Neural cell (in vitro differentiated cells): Measurements from ENCODE around the gene DCTN4. TPM values are rescaled to one million over a fixed set of nuclear protein-coding genes. Genes with fewer than 3 reads are reported as not detected.
A peak's percentile ranks its signal among the peaks of the same experiment; 100 is the strongest.

ENCODE experiments used
- H2AFZ ChIP-seq: fragments of 200-600, 300-800 bp; sonication (generic), shearing (Covaris generic); 2 replicates; pipeline ENCODE4 v1.6.0; 2014; ENCODE audit warnings: low read depth, mild to moderate bottlenecking, antibody characterized with exemption, low read length, moderate library complexity
- H3F3A ChIP-seq: fragments of 200-600 bp; shearing (Covaris generic); 2 replicates; pipeline ENCODE4 v1.6.1; 2016; ENCODE audit warnings: mild to moderate bottlenecking, moderate library complexity, mixed read lengths, antibody characterized with exemption, low read length; ENCODE audit not compliant: insufficient read depth, poor library complexity, severe bottlenecking
- H3K27ac ChIP-seq: fragments of 200-600, 300-800 bp; sonication (generic), shearing (Covaris generic); 2 replicates; pipeline ENCODE4 v1.5.1; 2014; ENCODE audit warnings: mild to moderate bottlenecking, low read length, moderate library complexity
- H3K27me3 ChIP-seq: fragments of 300-800, 200-600 bp; sonication (generic), shearing (Covaris generic); 2 replicates; pipeline ENCODE4 v1.6.0; 2014; ENCODE audit warnings: mild to moderate bottlenecking, low read depth, low read length, moderate library complexity; ENCODE audit not compliant: insufficient read depth
- H3K36me3 ChIP-seq: fragments of 300-800, 200-600 bp; sonication (generic), shearing (Covaris generic); 2 replicates; pipeline ENCODE4 v1.5.1; 2014; ENCODE audit warnings: mild to moderate bottlenecking, antibody characterized with exemption, low read length, moderate library complexity; ENCODE audit not compliant: insufficient read depth
- H3K4me2 ChIP-seq: fragments of 300-800, 200-600 bp; sonication (generic), shearing (Covaris generic); 2 replicates; pipeline ENCODE4 v1.6.0; 2014; ENCODE audit warnings: mild to moderate bottlenecking, low read length
- H3K4me3 ChIP-seq: fragments of 300-800, 200-600 bp; sonication (generic), shearing (Covaris generic); 2 replicates; pipeline ENCODE4 v1.5.1; 2014; ENCODE audit warnings: mild to moderate bottlenecking, low read length, moderate library complexity
- H3K79me2 ChIP-seq: fragments of 200-600 bp; shearing (Covaris generic); replicated peaks from 2 replicates; pipeline ENCODE4 v1.6.0; 2014; ENCODE audit warnings: mild to moderate bottlenecking, low read length, moderate library complexity; ENCODE audit not compliant: insufficient read depth
- H3K9ac ChIP-seq: fragments of 300-800, 200-600 bp; sonication (generic), shearing (Covaris generic); 2 replicates; pipeline ENCODE4 v1.6.1; 2016; ENCODE audit warnings: mild to moderate bottlenecking, low read length, mixed read lengths
- H3K9me2 ChIP-seq: fragments of 200-600 bp; shearing (Covaris generic); 2 replicates; pipeline ENCODE4 v1.6.1; 2016; ENCODE audit warnings: mild to moderate bottlenecking, low read length, mixed read lengths; ENCODE audit not compliant: insufficient read depth
- H3K9me3 ChIP-seq: fragments of 200-600, 300-800 bp; sonication (generic), shearing (Covaris generic); 2 replicates; pipeline ENCODE4 v1.6.1; 2016; ENCODE audit warnings: mild to moderate bottlenecking, mixed run types, low read length, moderate library complexity, mixed read lengths
- H4K20me1 ChIP-seq: fragments of 200-600 bp; shearing (Covaris generic); 2 replicates; pipeline ENCODE4 v1.6.1; 2016; ENCODE audit warnings: mild to moderate bottlenecking, mixed run types; ENCODE audit not compliant: insufficient read depth
- CTCF ChIP-seq: fragments of 450-650 bp; IDR thresholded peaks from 2 replicates; pipeline ENCODE4 v1.5.1; 2014; ENCODE audit warnings: antibody characterized with exemption, mild to moderate bottlenecking, moderate library complexity; ENCODE audit not compliant: poor library complexity, severe bottlenecking
- EP300 ChIP-seq: fragments of 450-650 bp; conservative IDR thresholded peaks from 2 replicates; pipeline ENCODE4 v1.6.1; 2014; ENCODE audit warnings: antibody characterized with exemption, mild to moderate bottlenecking, moderate library complexity; ENCODE audit not compliant: poor library complexity, severe bottlenecking
- EZH2 ChIP-seq: fragments of 200-600, 300-800 bp; shearing (Covaris generic), sonication (generic); IDR thresholded peaks from 2 replicates; pipeline ENCODE4 v1.6.1; 2014; ENCODE audit warnings: antibody characterized with exemption, low read length, borderline replicate concordance, mild to moderate bottlenecking; ENCODE audit not compliant: insufficient read depth, poor library complexity, severe bottlenecking
- MXI1 ChIP-seq: fragments of 450-650 bp; conservative IDR thresholded peaks from 2 replicates; pipeline ENCODE4 v1.6.1; 2014; ENCODE audit warnings: antibody characterized with exemption, mild to moderate bottlenecking; ENCODE audit not compliant: poor library complexity, severe bottlenecking
- POLR2AphosphoS5 ChIP-seq: IDR thresholded peaks from 2 replicates; pipeline ENCODE4 v1.6.1; 2012
- RAD21 ChIP-seq: fragments of 450-650 bp; conservative IDR thresholded peaks from 2 replicates; pipeline ENCODE4 v1.6.1; 2014; ENCODE audit warnings: antibody characterized with exemption, mild to moderate bottlenecking, moderate library complexity
- REST ChIP-seq: IDR thresholded peaks from 2 replicates; pipeline ENCODE4 v1.6.1; 2012; ENCODE audit warnings: borderline replicate concordance
- SMC3 ChIP-seq: fragments of 450-650 bp; conservative IDR thresholded peaks from 2 replicates; pipeline ENCODE4 v1.6.1; 2014; ENCODE audit warnings: antibody characterized with exemption, mild to moderate bottlenecking, moderate library complexity; ENCODE audit not compliant: poor library complexity
- TAF1 ChIP-seq: IDR thresholded peaks from 2 replicates; pipeline ENCODE4 v1.6.1; 2012; ENCODE audit warnings: low read depth
- polyA minus RNA-seq: library from RNA; depleted of rRNA, polyadenylated mRNA; stranded (reverse); fragments of >200 nt; gene quantifications from 2 replicates; pipeline ENCODE4 v1.2.3, GENCODE V29; 2014
- polyA plus RNA-seq: library from polyadenylated mRNA; depleted of rRNA; stranded (reverse); fragments of >200 nt; gene quantifications from 2 replicates; pipeline ENCODE4 v1.2.3, GENCODE V29; 2014

The DCTN4 gene
- polyA plus RNA-seq: 117 and 135 TPM in 2 replicates
- polyA minus RNA-seq: 192 and 205 TPM in 2 replicates

DNA sequence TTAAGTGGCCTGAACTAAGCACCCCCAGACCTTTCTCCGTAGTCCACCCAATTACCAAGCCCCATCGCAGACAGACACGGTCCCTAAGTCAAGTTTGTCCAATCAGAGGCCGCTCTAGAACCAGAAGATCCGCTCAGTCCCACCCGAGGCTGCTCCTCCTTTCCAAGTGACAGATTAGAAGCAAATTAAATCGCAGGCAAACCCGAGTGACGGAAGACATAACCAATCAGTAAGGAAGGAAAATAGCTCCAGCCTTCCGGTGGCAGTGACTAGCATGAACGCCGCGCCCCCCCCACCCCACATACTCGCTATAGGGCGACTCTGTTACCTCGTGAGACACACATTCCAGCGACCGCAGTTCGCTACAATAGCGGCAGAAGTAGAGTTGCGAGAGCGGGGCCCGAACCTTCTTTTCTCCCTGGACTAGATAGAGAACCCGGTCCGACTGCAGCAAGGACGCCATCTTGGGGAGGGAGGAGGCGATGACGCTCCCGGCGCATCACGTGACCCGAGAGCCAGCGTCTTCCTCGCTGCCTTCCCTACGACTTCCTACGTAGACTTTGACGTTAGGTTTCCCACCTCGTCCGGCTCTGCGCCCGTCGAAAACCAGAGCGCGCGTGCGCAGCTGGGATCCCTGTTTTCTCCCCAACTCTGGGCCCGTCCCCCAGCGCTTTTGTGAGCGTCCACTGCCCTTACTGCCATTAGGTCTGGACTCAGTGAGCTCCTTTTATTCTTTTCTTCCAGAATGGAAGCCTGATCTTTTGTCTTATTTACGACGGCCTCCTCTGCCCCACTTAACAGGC, at the start of gene DCTN4:
Gene DCTN4, minus strand, starts transcription at position 487 of the 803 bp plus-strand sequence. Its CDS starts 24 bp downstream, at position 463.
- H3K9me2 ChIP-seq: no peaks in the 10 kb centered on the region
- H3F3A ChIP-seq: no peaks in the 10 kb centered on the region
- no peaks in the 10 kb centered on the region for H3K27me3 ChIP-seq
- no peaks in the 10 kb centered on the region for H3K9me3 ChIP-seq
- H3K9ac ChIP-seq: peak within 1 kb of the TSS; percentile 90
- H2AFZ ChIP-seq: peak within 1 kb of the TSS; percentile 99
- no peaks in the 10 kb centered on the region for H4K20me1 ChIP-seq
- peak within 1 kb of the TSS; percentile 98 for H3K27ac ChIP-seq
- peak within 1 kb of the TSS; percentile 73 for H3K4me3 ChIP-seq
- peaks cover 40% of the 10 kb centered on the region for H3K79me2 ChIP-seq
- peak within 1 kb of the TSS; percentile 81 for H3K4me2 ChIP-seq
- no peak for TF ChIP-seq EZH2
- TF ChIP-seq REST: peak; percentile 96
- peak; percentile 42 for TF ChIP-seq CTCF
- TF ChIP-seq TAF1: peak; percentile 98
- TF ChIP-seq RAD21: peak; percentile 32
- peak; percentile 85 for TF ChIP-seq EP300
- peak; percentile 70 for TF ChIP-seq MXI1
- TF ChIP-seq SMC3: peak; percentile 36
- peak; percentile 97 for TF ChIP-seq POLR2AphosphoS5
- H3K36me3 ChIP-seq: no peaks in the 10 kb centered on the region

- H3F3A ChIP-seq: no peaks in the 10 kb centered on the region
- no peak for TF ChIP-seq SMC3
- H3K27me3 ChIP-seq: no peaks in the 10 kb centered on the region
- no peaks in the 10 kb centered on the region for H3K36me3 ChIP-seq
- no peaks in the 10 kb centered on the region for H4K20me1 ChIP-seq
- no peaks in the 10 kb centered on the region for H3K9me2 ChIP-seq
- H3K27ac ChIP-seq: no peak overlapping the region
- H2AFZ ChIP-seq: no peak overlapping the region
- H3K4me3 ChIP-seq: no peak overlapping the region
- no peak overlapping the region for H3K9ac ChIP-seq
- H3K4me2 ChIP-seq: no peak overlapping the region
- no peaks in the 10 kb centered on the region for H3K79me2 ChIP-seq
- H3K9me3 ChIP-seq: no peaks in the 10 kb centered on the region
Observed at GRCh38 chr5:150804388-150804787, 45.6 kb upstream of the DCTN4 start.
